ENCODE data around the gene SNRNP200. TPM values are rescaled to one million over a fixed set of nuclear protein-coding genes. Genes with fewer than 3 reads are reported as not detected.

SNRNP200 gene
- total and polyA plus RNA-seq, 4 donors = 28.1 to 75.2 (median 47.5) TPM

DNA sequence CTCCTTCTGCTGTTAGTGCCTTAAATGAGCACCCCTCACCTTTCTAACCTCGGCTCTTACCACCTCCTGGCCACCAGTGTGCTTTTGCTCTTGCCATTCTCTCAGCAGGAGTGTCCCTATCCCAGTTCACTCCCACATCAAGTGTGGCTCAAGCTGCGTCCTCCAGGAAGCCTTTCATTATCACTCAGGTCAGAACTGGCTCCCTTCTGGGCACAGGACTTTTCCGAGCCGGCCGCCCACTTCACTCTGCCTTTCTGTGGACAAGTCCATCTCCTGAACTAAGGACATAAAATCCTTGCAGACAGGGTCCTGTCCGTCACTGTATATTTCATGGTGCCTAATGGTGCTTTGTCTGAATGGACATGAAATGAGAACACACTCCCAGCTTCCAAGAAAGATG lies 55.2 kb downstream of the SNRNP200 start:
- WGBS = 91% methylated on average over 6 of the region's 6 CpGs
- no peaks in the 10 kb centered on the region for H3K27me3 ChIP-seq (ENCODE audit: control insufficient read depth in 4 of 4, insufficient read depth in 4 of 4, low read length in 3 of 4)
- H3K9me3 ChIP-seq (ENCODE audit: control insufficient read depth in 4 of 4, low read length in 3 of 4) = no peaks in the 10 kb centered on the region
- H3K27ac ChIP-seq (ENCODE audit: low read depth in 1 of 2, low read length in 2 of 2) = no peak overlapping the region
- peaks cover 9 to 25% (median 18%) of the 10 kb centered on the region in 4 donors for H3K36me3 ChIP-seq (ENCODE audit: control insufficient read depth in 4 of 4, insufficient read depth in 3 of 4, low read depth in 1 of 4, low read length in 3 of 4)
- no peak overlapping the region for H3K9ac ChIP-seq (ENCODE audit: low read depth in 1 of 2, low read length in 2 of 2)
- peaks cover 0 to 24% (median 16%) of the 10 kb centered on the region in 4 donors for H3K4me1 ChIP-seq (ENCODE audit: control insufficient read depth in 4 of 4, insufficient read depth in 4 of 4, low read length in 3 of 4)
- no peak overlapping the region for H3K4me3 ChIP-seq (ENCODE audit: low read depth in 1 of 3, low read length in 3 of 3)
- TF ChIP-seq HNF4G (IDR thresholded peaks at IDR 0.05) = no peak
- TF ChIP-seq GABPA (IDR thresholded peaks at IDR 0.05 in 1 of 2, conservative IDR thresholded peaks at IDR 0.05 in 1 of 2) = no peak
- no peak for TF ChIP-seq RAD21 (IDR thresholded peaks at IDR 0.05)
- no peak for TF ChIP-seq YY1 (IDR thresholded peaks at IDR 0.05)
- TF ChIP-seq EGR1 (IDR thresholded peaks at IDR 0.05; ENCODE audit: low read depth in 2 of 2) = no peak
- TF ChIP-seq RXRA (IDR thresholded peaks at IDR 0.05) = no peak
- TF ChIP-seq, protein P1, sequence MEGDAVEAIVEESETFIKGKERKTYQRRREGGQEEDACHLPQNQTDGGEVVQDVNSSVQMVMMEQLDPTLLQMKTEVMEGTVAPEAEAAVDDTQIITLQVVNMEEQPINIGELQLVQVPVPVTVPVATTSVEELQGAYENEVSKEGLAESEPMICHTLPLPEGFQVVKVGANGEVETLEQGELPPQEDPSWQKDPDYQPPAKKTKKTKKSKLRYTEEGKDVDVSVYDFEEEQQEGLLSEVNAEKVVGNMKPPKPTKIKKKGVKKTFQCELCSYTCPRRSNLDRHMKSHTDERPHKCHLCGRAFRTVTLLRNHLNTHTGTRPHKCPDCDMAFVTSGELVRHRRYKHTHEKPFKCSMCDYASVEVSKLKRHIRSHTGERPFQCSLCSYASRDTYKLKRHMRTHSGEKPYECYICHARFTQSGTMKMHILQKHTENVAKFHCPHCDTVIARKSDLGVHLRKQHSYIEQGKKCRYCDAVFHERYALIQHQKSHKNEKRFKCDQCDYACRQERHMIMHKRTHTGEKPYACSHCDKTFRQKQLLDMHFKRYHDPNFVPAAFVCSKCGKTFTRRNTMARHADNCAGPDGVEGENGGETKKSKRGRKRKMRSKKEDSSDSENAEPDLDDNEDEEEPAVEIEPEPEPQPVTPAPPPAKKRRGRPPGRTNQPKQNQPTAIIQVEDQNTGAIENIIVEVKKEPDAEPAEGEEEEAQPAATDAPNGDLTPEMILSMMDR (IDR thresholded peaks at IDR 0.05; ENCODE audit: low read depth, low read length, missing input control) = no peak
- TF ChIP-seq, protein P2, sequence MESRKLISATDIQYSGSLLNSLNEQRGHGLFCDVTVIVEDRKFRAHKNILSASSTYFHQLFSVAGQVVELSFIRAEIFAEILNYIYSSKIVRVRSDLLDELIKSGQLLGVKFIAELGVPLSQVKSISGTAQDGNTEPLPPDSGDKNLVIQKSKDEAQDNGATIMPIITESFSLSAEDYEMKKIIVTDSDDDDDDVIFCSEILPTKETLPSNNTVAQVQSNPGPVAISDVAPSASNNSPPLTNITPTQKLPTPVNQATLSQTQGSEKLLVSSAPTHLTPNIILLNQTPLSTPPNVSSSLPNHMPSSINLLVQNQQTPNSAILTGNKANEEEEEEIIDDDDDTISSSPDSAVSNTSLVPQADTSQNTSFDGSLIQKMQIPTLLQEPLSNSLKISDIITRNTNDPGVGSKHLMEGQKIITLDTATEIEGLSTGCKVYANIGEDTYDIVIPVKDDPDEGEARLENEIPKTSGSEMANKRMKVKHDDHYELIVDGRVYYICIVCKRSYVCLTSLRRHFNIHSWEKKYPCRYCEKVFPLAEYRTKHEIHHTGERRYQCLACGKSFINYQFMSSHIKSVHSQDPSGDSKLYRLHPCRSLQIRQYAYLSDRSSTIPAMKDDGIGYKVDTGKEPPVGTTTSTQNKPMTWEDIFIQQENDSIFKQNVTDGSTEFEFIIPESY (IDR thresholded peaks at IDR 0.05) = no peak
- no peak for TF ChIP-seq FOXA2 (IDR thresholded peaks at IDR 0.05)
- TF ChIP-seq JUND (IDR thresholded peaks at IDR 0.05) = no peak
- TF ChIP-seq SP1 (IDR thresholded peaks at IDR 0.05) = no peak
- TF ChIP-seq, protein P3, sequence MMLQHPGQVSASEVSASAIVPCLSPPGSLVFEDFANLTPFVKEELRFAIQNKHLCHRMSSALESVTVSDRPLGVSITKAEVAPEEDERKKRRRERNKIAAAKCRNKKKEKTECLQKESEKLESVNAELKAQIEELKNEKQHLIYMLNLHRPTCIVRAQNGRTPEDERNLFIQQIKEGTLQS (IDR thresholded peaks at IDR 0.05) = no peak
- TF ChIP-seq TAF1 (conservative IDR thresholded peaks at IDR 0.05) = no peak
- no peak for TF ChIP-seq FOXA1 (IDR thresholded peaks at IDR 0.05)
- TF ChIP-seq, protein P4, sequence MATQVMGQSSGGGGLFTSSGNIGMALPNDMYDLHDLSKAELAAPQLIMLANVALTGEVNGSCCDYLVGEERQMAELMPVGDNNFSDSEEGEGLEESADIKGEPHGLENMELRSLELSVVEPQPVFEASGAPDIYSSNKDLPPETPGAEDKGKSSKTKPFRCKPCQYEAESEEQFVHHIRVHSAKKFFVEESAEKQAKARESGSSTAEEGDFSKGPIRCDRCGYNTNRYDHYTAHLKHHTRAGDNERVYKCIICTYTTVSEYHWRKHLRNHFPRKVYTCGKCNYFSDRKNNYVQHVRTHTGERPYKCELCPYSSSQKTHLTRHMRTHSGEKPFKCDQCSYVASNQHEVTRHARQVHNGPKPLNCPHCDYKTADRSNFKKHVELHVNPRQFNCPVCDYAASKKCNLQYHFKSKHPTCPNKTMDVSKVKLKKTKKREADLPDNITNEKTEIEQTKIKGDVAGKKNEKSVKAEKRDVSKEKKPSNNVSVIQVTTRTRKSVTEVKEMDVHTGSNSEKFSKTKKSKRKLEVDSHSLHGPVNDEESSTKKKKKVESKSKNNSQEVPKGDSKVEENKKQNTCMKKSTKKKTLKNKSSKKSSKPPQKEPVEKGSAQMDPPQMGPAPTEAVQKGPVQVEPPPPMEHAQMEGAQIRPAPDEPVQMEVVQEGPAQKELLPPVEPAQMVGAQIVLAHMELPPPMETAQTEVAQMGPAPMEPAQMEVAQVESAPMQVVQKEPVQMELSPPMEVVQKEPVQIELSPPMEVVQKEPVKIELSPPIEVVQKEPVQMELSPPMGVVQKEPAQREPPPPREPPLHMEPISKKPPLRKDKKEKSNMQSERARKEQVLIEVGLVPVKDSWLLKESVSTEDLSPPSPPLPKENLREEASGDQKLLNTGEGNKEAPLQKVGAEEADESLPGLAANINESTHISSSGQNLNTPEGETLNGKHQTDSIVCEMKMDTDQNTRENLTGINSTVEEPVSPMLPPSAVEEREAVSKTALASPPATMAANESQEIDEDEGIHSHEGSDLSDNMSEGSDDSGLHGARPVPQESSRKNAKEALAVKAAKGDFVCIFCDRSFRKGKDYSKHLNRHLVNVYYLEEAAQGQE (IDR thresholded peaks at IDR 0.05) = no peak
- no peak for DNase-seq (ENCODE audit: low spot score)

DNA sequence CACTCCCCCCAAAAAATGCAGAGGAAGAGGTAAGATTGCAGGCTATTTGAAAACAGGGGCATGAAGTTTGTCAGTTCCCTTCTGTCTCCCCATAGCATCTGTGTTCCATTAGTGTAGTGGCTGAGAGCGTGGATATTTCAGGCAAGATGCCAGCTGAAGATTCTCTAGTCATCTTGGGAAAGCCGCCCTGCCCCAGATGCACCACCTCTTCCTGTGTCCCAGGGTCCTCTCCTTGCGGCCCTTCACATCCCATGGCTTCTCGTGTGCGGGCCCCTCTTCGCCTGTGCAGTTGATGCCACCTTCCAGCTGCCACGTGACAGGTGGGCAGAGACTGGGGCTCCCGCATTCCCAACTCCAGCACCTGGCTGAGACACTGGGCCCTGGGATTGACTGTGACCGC lies 55.7 kb downstream of the SNRNP200 start:
- WGBS = 92% methylated on average over 9 of the region's 9 CpGs
- Histone ChIP-seq H3K9ac (ENCODE audit: low read depth in 1 of 2, low read length in 2 of 2) (no peak overlapping the region), H3K9me3 (ENCODE audit: control insufficient read depth in 4 of 4, low read length in 3 of 4) (no peaks in the 10 kb centered on the region), H3K4me1 (ENCODE audit: control insufficient read depth in 4 of 4, insufficient read depth in 4 of 4, low read length in 3 of 4) (peaks cover 0 to 24% (median 16%) of the 10 kb centered on the region in 4 donors), H3K27me3 (ENCODE audit: control insufficient read depth in 4 of 4, insufficient read depth in 4 of 4, low read length in 3 of 4) (no peaks in the 10 kb centered on the region), H3K27ac (ENCODE audit: low read depth in 1 of 2, low read length in 2 of 2) (no peak overlapping the region), H3K36me3 (ENCODE audit: control insufficient read depth in 4 of 4, insufficient read depth in 3 of 4, low read depth in 1 of 4, low read length in 3 of 4) (peaks cover 9 to 25% (median 16%) of the 10 kb centered on the region in 4 donors), H3K4me3 (ENCODE audit: low read depth in 1 of 3, low read length in 3 of 3) (no peak overlapping the region)
- no peak for DNase-seq (ENCODE audit: low spot score)
- no peak for TF ChIP-seq SP1 (IDR thresholded peaks at IDR 0.05)
- no peak for TF ChIP-seq YY1 (IDR thresholded peaks at IDR 0.05)
- TF ChIP-seq, protein P2 (IDR thresholded peaks at IDR 0.05) = no peak
- TF ChIP-seq, protein P4 (IDR thresholded peaks at IDR 0.05) = no peak
- no peak for TF ChIP-seq FOXA1 (IDR thresholded peaks at IDR 0.05)
- TF ChIP-seq RAD21 (IDR thresholded peaks at IDR 0.05) = no peak
- TF ChIP-seq, protein P1 (IDR thresholded peaks at IDR 0.05; ENCODE audit: low read depth, low read length, missing input control) = no peak
- no peak for TF ChIP-seq FOXA2 (IDR thresholded peaks at IDR 0.05)
